GM12878 (cell line): Measurements from ENCODE around the gene PKP4. TPM values are rescaled to one million over a fixed set of nuclear protein-coding genes. Genes with fewer than 3 reads are reported as not detected.

Experiments
- ATAC-seq: fragments of 200-7000 bp; cut with Tn5 transposase; 3 replicates; pipeline ENCODE4 v1.9.1; 2020; ENCODE audit warnings: mild to moderate bottlenecking, moderate library complexity
- BruUV-seq: library from RNA; stranded (reverse); fragments of 400-500 nt; replicated peaks from 2 replicates; lab custom pipeline; 2021; lab: Mats Ljungman, UMichigan
- CTCF ChIA-PET: fragments of 300-600 bp; sonication (Branson Sonifier 250); formaldehyde crosslinking; extraction: SDS; loops from one replicate; lab custom pipeline; 2021; ENCODE audit warnings: inconsistent platforms; lab: Yijun Ruan, JAX
- POLR2A ChIA-PET: fragments of 350-600 bp; formaldehyde crosslinking; extraction: SDS; loops from one replicate; lab custom pipeline; 2021; ENCODE audit warnings: inconsistent platforms; lab: Charles Lee
- RAD21 ChIA-PET: fragments of 300-600 bp; sonication (Branson Sonifier 250); formaldehyde crosslinking; loops from one replicate; lab custom pipeline; 2023; ENCODE audit warnings: antibody characterized with exemption; ENCODE audit not compliant: unreplicated experiment; lab: Charles Lee
- SMC1A ChIA-PET: fragments of 300-600 bp; sonication (Branson Sonifier 250); formaldehyde crosslinking; loops from one replicate; lab custom pipeline; 2023; ENCODE audit not compliant: unreplicated experiment, uncharacterized antibody; lab: Charles Lee
- DNase-seq: peaks from one replicate; pipeline ENCODE4 v3.0.0-alpha.2; 2011; ENCODE audit warnings: low read depth, low spot score
- FAIRE-seq: peaks from 3 replicates; lab custom pipeline; 2011; peaks lifted over from hg19 to GRCh38; lab: Jason Lieb, UNC
- H2AFZ ChIP-seq: 2 replicates; pipeline ENCODE4 v1.6.0; 2011; ENCODE audit warnings: low read depth, low read length, control low read depth; ENCODE audit not compliant: control insufficient read depth
- H3K27ac ChIP-seq: 2 replicates; pipeline ENCODE4 v1.5.1; 2011; ENCODE audit warnings: control low read depth; ENCODE audit not compliant: control insufficient read depth, insufficient read depth
- H3K27me3 ChIP-seq, 2 experiments: replicated peaks in 1 of 2; 2 replicates each; pipeline versions ENCODE4 v1.6.0 to v1.6.1; 2011; ENCODE audit warnings: low read length in 1 of 2; ENCODE audit not compliant: control insufficient read depth in 2 of 2, insufficient read depth in 2 of 2
- H3K36me3 ChIP-seq, 2 experiments: 2 replicates each; pipeline ENCODE4 v1.5.1; 2011; ENCODE audit warnings: low read length in 1 of 2; ENCODE audit not compliant: control insufficient read depth in 2 of 2, insufficient read depth in 2 of 2
- H3K4me1 ChIP-seq: 2 replicates; pipeline ENCODE4 v1.6.1; 2011; ENCODE audit warnings: mild to moderate bottlenecking, low read length, moderate library complexity, mixed read lengths; ENCODE audit not compliant: control insufficient read depth, insufficient read depth
- H3K4me2 ChIP-seq: 2 replicates; pipeline ENCODE4 v1.6.0; 2011; ENCODE audit warnings: control low read depth; ENCODE audit not compliant: control insufficient read depth, insufficient read depth
- H3K4me3 ChIP-seq: fragments of 200-600 bp; sonication (generic); 2 replicates; pipeline ENCODE4 v1.5.1; 2016
- H3K79me2 ChIP-seq: 2 replicates; pipeline ENCODE4 v1.6.0; 2011; ENCODE audit warnings: low read length; ENCODE audit not compliant: control insufficient read depth, insufficient read depth
- H3K9ac ChIP-seq: 2 replicates; pipeline ENCODE4 v1.8.0; 2011; ENCODE audit warnings: low read length, control low read depth, mixed read lengths; ENCODE audit not compliant: control insufficient read depth, insufficient read depth
- H3K9me3 ChIP-seq: replicated peaks from 3 replicates; pipeline ENCODE4 v1.5.1; 2011; ENCODE audit warnings: mild to moderate bottlenecking, low read length; ENCODE audit not compliant: control insufficient read depth, insufficient read depth
- H4K20me1 ChIP-seq: 2 replicates; pipeline ENCODE4 v1.6.0; 2011; ENCODE audit not compliant: control insufficient read depth, insufficient read depth
- ASH2L ChIP-seq: fragments of 300-600, 200-600 bp; sonication (generic); IDR thresholded peaks from 2 replicates; pipeline ENCODE4 v1.6.1; 2017; ENCODE audit warnings: low read depth, mild to moderate bottlenecking, borderline replicate concordance
- ATF3 ChIP-seq: IDR thresholded peaks from 2 replicates; pipeline ENCODE4 v1.6.1; 2011; ENCODE audit warnings: low read depth, mild to moderate bottlenecking, low read length, moderate library complexity, borderline replicate concordance; ENCODE audit errors: extremely low read depth
- CREB1 ChIP-seq: IDR thresholded peaks from 2 replicates; pipeline ENCODE4 v1.6.1; 2012; ENCODE audit warnings: low read depth, mild to moderate bottlenecking, inconsistent platforms
- FOXK2 ChIP-seq: fragments of 450-650 bp; IDR thresholded peaks from 2 replicates; pipeline ENCODE4 v1.6.1; 2017; ENCODE audit warnings: mild to moderate bottlenecking, moderate library complexity
- FOXM1 ChIP-seq: IDR thresholded peaks from 2 replicates; pipeline ENCODE4 v1.6.1; 2012; ENCODE audit warnings: low read depth, mild to moderate bottlenecking, inconsistent platforms, low read length, moderate library complexity
- JUNB ChIP-seq: IDR thresholded peaks from 2 replicates; pipeline ENCODE4 v1.6.1; 2016; ENCODE audit warnings: antibody characterized with exemption, mild to moderate bottlenecking
- LARP7 ChIP-seq: fragments of 450-650 bp; IDR thresholded peaks from 2 replicates; pipeline ENCODE4 v1.6.1; 2017; ENCODE audit warnings: mild to moderate bottlenecking
- MEF2A ChIP-seq: IDR thresholded peaks from 2 replicates; pipeline ENCODE4 v1.6.1; 2011; ENCODE audit warnings: low read depth, mild to moderate bottlenecking, low read length, moderate library complexity; ENCODE audit not compliant: insufficient read depth
- RELB ChIP-seq: fragments of 450-650 bp; IDR thresholded peaks from 2 replicates; pipeline ENCODE4 v1.6.1; 2017; ENCODE audit warnings: low read depth, mild to moderate bottlenecking, moderate library complexity
- RFX5 ChIP-seq: IDR thresholded peaks from 2 replicates; pipeline ENCODE4 v1.6.1; 2011; ENCODE audit warnings: low read depth, low read length, improper control_type of control experiment
- SIN3A ChIP-seq: IDR thresholded peaks from 2 replicates; pipeline ENCODE4 v1.6.1; 2012; ENCODE audit warnings: low read depth, low read length, improper control_type of control experiment
- SMARCA5 ChIP-seq: fragments of 450-650 bp; IDR thresholded peaks from 2 replicates; pipeline ENCODE4 v1.6.1; 2017; ENCODE audit warnings: mild to moderate bottlenecking
- SRF ChIP-seq, 2 experiments: IDR thresholded peaks; 2 replicates each; pipeline ENCODE4 v1.6.1; 2011; ENCODE audit warnings: low read depth in 2 of 2, low read length in 2 of 2, mild to moderate bottlenecking in 1 of 2, moderate library complexity in 1 of 2
- STAT3 ChIP-seq: IDR thresholded peaks from 2 replicates; pipeline ENCODE4 v1.6.1; 2011; ENCODE audit warnings: low read depth, low read length, improper control_type of control experiment
- SUPT20H ChIP-seq: IDR thresholded peaks from 2 replicates; pipeline ENCODE4 v1.6.1; 2011; ENCODE audit warnings: low read depth, mild to moderate bottlenecking, low read length, moderate library complexity, borderline replicate concordance; ENCODE audit not compliant: control insufficient read depth
- TCF12 ChIP-seq: IDR thresholded peaks from 2 replicates; pipeline ENCODE4 v1.6.1; 2011; ENCODE audit warnings: low read depth, mild to moderate bottlenecking, low read length
- TCF7 ChIP-seq: IDR thresholded peaks from 2 replicates; pipeline ENCODE4 v1.6.1; 2014; ENCODE audit warnings: antibody characterized with exemption, borderline replicate concordance
- USF2 ChIP-seq: IDR thresholded peaks from 2 replicates; pipeline ENCODE4 v1.6.1; 2011; ENCODE audit warnings: low read depth, low read length, improper control_type of control experiment, borderline replicate concordance
- WRNIP1 ChIP-seq: IDR thresholded peaks from 2 replicates; pipeline ENCODE4 v1.6.1; 2011; ENCODE audit warnings: low read depth, low read length, improper control_type of control experiment, borderline replicate concordance
- ZBTB4 ChIP-seq: fragments of 450-650 bp; formaldehyde crosslinking; IDR thresholded peaks from 2 replicates; pipeline ENCODE4 v1.4.0; 2022; ENCODE audit warnings: mild to moderate bottlenecking, moderate library complexity
- WGBS: methylation state at CpG from one replicate; pipeline ENCODE4 v1.1.6; 2016; ENCODE audit warnings: low lambda C conversion rate; ENCODE audit not compliant: insufficient replicate concordance, insufficient coverage; ENCODE audit errors: missing lambda C conversion rate; 5-methylcytosine and 5-hydroxymethylcytosine counted together
- in situ Hi-C: fragments of 300-500 bp; cut with MboI; formaldehyde crosslinking; loops from 9 replicates; pipeline ENCODE4 v1.14.3; 2018; ENCODE audit warnings: mixed read lengths
- intact Hi-C: fragments of 100-400 bp; cut with micrococcal nuclease; formaldehyde crosslinking; loops from one replicate; pipeline ENCODE4 v1.14.2; 2022; ENCODE audit not compliant: unreplicated experiment
- polyA plus RNA-seq, 11 experiments: library from polyadenylated mRNA; depleted of rRNA in 4 of 11; unstranded in 6 of 11; stranded (reverse) in 5 of 11; fragments of >200 nt; fragmentation: Nextera tagmentation in 4 of 11; fragmentation: Illumina TruSeq in 1 of 11; extraction: Ambion mirVana in 4 of 11; extraction: Trizol in 1 of 11; gene quantifications; 1 replicate in 1 of 11; 2 replicates in 10 of 11; pipeline versions ENCODE4 v1.2.1 to v1.2.3, GENCODE V29; 2011 to 2016; ENCODE audit warnings: inconsistent platforms in 2 of 11, missing spikeins in 2 of 11, low read depth in 1 of 11
- total RNA-seq, 4 experiments: library from RNA; depleted of rRNA in 3 of 4; stranded (reverse); fragments of >200 nt in 3 of 4; fragmentation: Illumina TruSeq in 1 of 4; extraction: Trizol in 1 of 4; gene quantifications; 2 replicates each; pipeline versions ENCODE4 v1.2.1 to v1.2.3, GENCODE V29; 2013 to 2021

The PKP4 gene
- total and polyA plus RNA-seq, 10 of the 15 experiments (the other 5 are each of a cell fraction or from before 2014, with no cell fraction given) = 4.8 to 35.8 (median 17.7) TPM

- BruUV-seq = no TSS peak
- intact Hi-C loops (no loop called here), in situ Hi-C loops (no loop called here)
- Histone ChIP-seq H3K27ac (no peak overlapping the region), H4K20me1 (no peaks in the 10 kb centered on the region), H3K4me1 (no peaks in the 10 kb centered on the region), H3K4me3 (no peak overlapping the region), H3K9me3 (no peaks in the 10 kb centered on the region), H3K79me2 (no peaks in the 10 kb centered on the region), H2AFZ (no peak overlapping the region), H3K4me2 (no peak overlapping the region), H3K36me3 (no peaks in the 10 kb centered on the region), H3K27me3 (no peaks in the 10 kb centered on the region), H3K9ac (no peak overlapping the region)
- 93% methylated on average over 3 of the region's 3 CpGs for WGBS
- TF ChIP-seq WRNIP1 (no peak), FOXK2 (no peak), ASH2L (no peak), SMARCA5 (no peak), RELB (no peak), JUNB (no peak), SUPT20H (no peak), ATF3 (no peak), LARP7 (no peak), SIN3A (no peak), ZBTB4 (CRISPR knock-in tag) (no peak), SRF (IDR thresholded peaks at IDR 0.05; ENCODE audit: low read depth in 2 of 2, low read length in 2 of 2) (no peak), RFX5 (no peak), STAT3 (no peak), USF2 (no peak), FOXM1 (no peak), MEF2A (no peak), TCF12 (no peak), TCF7 (no peak), CREB1 (no peak)
- ChIA-PET RAD21 (no interaction called here), SMC1A (interaction anchor here (0.8 kb wide), 1 partner anchor 47 kb away, joined by 3 read pairs; no protein-coding TSS in a partner anchor), POLR2A (no interaction called here), CTCF (no interaction called here)
- ATAC-seq (no peak), DNase-seq (no peak), FAIRE-seq (no peak)
Measured at GRCh38 chr2:158676295-158676694, 219.5 kb downstream of the PKP4 start.
